GM10248 (cell line): ENCODE results near the gene SLC44A4.
"Not testable (repeated sequence)": the region's sequence is repeated elsewhere in the genome, so short reads cannot be mapped to it uniquely, and the experiment has no call there.

Experiments
- CTCF ChIA-PET: fragments of 300-600 bp; sonication (Branson Sonifier 250); formaldehyde crosslinking; extraction: SDS; loops from one replicate; lab custom pipeline; 2021; ENCODE audit warnings: antibody characterized with exemption; lab: Yijun Ruan, JAX
- POLR2A ChIA-PET: fragments of 350-650 bp; sonication (Branson Sonifier 250); formaldehyde crosslinking; extraction: SDS; loops from one replicate; lab custom pipeline; 2020; ENCODE audit warnings: antibody characterized with exemption; lab: Yijun Ruan, JAX
- DNase-seq: peaks from one replicate; pipeline ENCODE4 v3.0.0; 2012; ENCODE audit errors: extremely low spot score
- CTCF ChIP-seq: IDR thresholded peaks from 2 replicates; pipeline ENCODE4 v1.5.1; 2012; ENCODE audit warnings: mild to moderate bottlenecking, low read depth; ENCODE audit errors: extremely low read depth, missing control alignments, control extremely low read depth

The SLC44A4 gene

GRCh38 chr6:31908791-31909190 is 30.0 kb upstream of the SLC44A4 start:
- peak; percentile 63 for DNase-seq
- CTCF ChIA-PET, result interaction anchor here (0.8 to 1.6 kb wide), 4 partner anchors 11 to 37 kb away, joined by 3 to 5 read pairs (median 4); partner anchors contain the start of genes CFB and EHMT2
- TF ChIP-seq CTCF, result no peak
- POLR2A ChIA-PET, result no interaction called here

- ChIA-PET POLR2A (interaction anchor here (0.6 kb wide), 1 partner anchor 94 kb away, joined by 3 read pairs; no protein-coding TSS in a partner anchor), CTCF (interaction anchor here (1.2 kb wide), 1 partner anchor 17 kb away, joined by 4 read pairs; no protein-coding TSS in a partner anchor)
- DNase-seq, result not testable (repeated sequence)
Measured at GRCh38 chr6:31908255-31908654, 29.5 kb upstream of the SLC44A4 start.

- ChIA-PET CTCF (interaction anchor here (0.8 kb wide), 1 partner anchor 44 kb away, joined by 3 read pairs; no protein-coding TSS in a partner anchor), POLR2A (interaction anchor here (0.6 to 0.7 kb wide), 2 partner anchors 17 to 73 kb away, joined by 4 to 8 read pairs; no protein-coding TSS in a partner anchor)
- TF ChIP-seq CTCF, result no peak
- no peak for DNase-seq
Measured at GRCh38 chr6:31907158-31907813, 28.5 kb upstream of the SLC44A4 start.

GRCh38 chr6:31906727-31907126 is 27.9 kb upstream of the SLC44A4 start:
- ChIA-PET POLR2A (interaction anchor here (0.6 kb wide), 1 partner anchor 16 kb away, joined by 8 read pairs; no protein-coding TSS in a partner anchor), CTCF (interaction anchor here (0.8 kb wide), 1 partner anchor 43 kb away, joined by 3 read pairs; no protein-coding TSS in a partner anchor)
- DNase-seq, result not testable (repeated sequence)

- TF ChIP-seq CTCF, result no peak
- CTCF ChIA-PET, result interaction anchor here (0.9 to 1.1 kb wide), 2 partner anchors 10 to 12 kb away, joined by 3 to 4 read pairs; no protein-coding TSS in a partner anchor
- DNase-seq, result no peak
- POLR2A ChIA-PET, result no interaction called here
Measured at GRCh38 chr6:31906122-31906521, 27.3 kb upstream of the SLC44A4 start.

- TF ChIP-seq CTCF, result no peak
- no peak for DNase-seq
- ChIA-PET POLR2A (no interaction called here), CTCF (interaction anchor here (1.1 kb wide), 1 partner anchor 13 kb away, joined by 3 read pairs; no protein-coding TSS in a partner anchor)
Measured at GRCh38 chr6:31905041-31905440, 26.2 kb upstream of the SLC44A4 start.

- ChIA-PET CTCF (no interaction called here), POLR2A (no interaction called here)
- DNase-seq, result no peak
- TF ChIP-seq CTCF, result no peak
Measured at GRCh38 chr6:31903957-31904356, 25.2 kb upstream of the SLC44A4 start.
